ENCODE measurements around the gene TMEM120B. TPM values are rescaled to one million over a fixed set of nuclear protein-coding genes. Genes with fewer than 3 reads are reported as not detected.

Gene TMEM120B
- total RNA-seq, 1 donor from 2014 or later: 18.3 TPM

GRCh38 chr12:121773011-121773777 is 60.6 kb downstream of the TMEM120B start:
- H3K27me3 Mint-ChIP-seq (ENCODE audit: insufficient read depth): no peaks in the 10 kb centered on the region
- H3K4me1 Mint-ChIP-seq (ENCODE audit: low read depth): peaks cover 7% of the 10 kb centered on the region
- no peak overlapping the region for H3K4me3 Mint-ChIP-seq
- H3K9me3 Mint-ChIP-seq: no peaks in the 10 kb centered on the region
- H3K27ac Mint-ChIP-seq: no peak overlapping the region
- intact Hi-C loops (cut with micrococcal nuclease): loop anchor here (1.0 kb wide), 3 partner anchors 61 to 221 kb away; partner anchors contain the start of gene TMEM120B
- DNase-seq (ENCODE audit: low spot score): peak; percentile 71
- H3K36me3 Mint-ChIP-seq (ENCODE audit: low read depth): no peaks in the 10 kb centered on the region

- no peak for DNase-seq (ENCODE audit: low spot score)
- H3K36me3 Mint-ChIP-seq (ENCODE audit: low read depth): peaks cover 8% of the 10 kb centered on the region
- H3K27me3 Mint-ChIP-seq (ENCODE audit: insufficient read depth): no peaks in the 10 kb centered on the region
- peaks cover 7% of the 10 kb centered on the region for H3K4me1 Mint-ChIP-seq (ENCODE audit: low read depth)
- intact Hi-C loops (cut with micrococcal nuclease): no loop called here
- H3K4me3 Mint-ChIP-seq: no peak overlapping the region
- no peak overlapping the region for H3K27ac Mint-ChIP-seq
- H3K9me3 Mint-ChIP-seq: no peaks in the 10 kb centered on the region
Measured at GRCh38 chr12:121774968-121775474, 62.5 kb downstream of the TMEM120B start.

DNA sequence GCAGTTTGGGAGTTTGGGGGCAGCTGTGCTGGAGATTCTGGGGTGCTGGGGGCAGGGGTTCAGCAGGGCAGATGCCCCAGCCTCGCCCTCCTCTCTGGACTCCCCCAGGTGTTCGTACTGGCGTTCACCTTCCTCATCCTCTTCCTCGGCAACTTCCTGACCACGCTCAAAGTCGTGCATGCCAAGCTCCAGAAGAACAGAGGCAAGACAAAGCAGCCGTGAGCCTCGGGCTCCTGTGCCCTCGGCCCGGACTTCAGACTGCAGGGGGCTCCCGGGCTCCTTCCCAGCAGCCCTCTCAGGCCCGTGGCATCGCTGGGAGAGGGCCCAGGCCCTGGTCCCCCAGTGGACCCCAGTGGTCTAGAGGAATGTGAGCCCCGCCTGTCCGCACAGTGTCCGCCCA is 62.9 kb downstream of the TMEM120B start:
- Mint-ChIP-seq H3K4me1 (ENCODE audit: low read depth) (peaks cover 7% of the 10 kb centered on the region), H3K36me3 (ENCODE audit: low read depth) (peaks cover 10% of the 10 kb centered on the region), H3K4me3 (no peak overlapping the region), H3K27me3 (ENCODE audit: insufficient read depth) (no peaks in the 10 kb centered on the region), H3K9me3 (no peaks in the 10 kb centered on the region), H3K27ac (no peak overlapping the region)
- DNase-seq (ENCODE audit: low spot score): no peak
- intact Hi-C loops (cut with micrococcal nuclease): no loop called here

- intact Hi-C loops (cut with micrococcal nuclease): loop anchor here (1.0 kb wide), 3 partner anchors 18 to 112 kb away; partner anchors contain the start of gene PSMD9
- H3K36me3 Mint-ChIP-seq (ENCODE audit: low read depth): peaks cover 10% of the 10 kb centered on the region
- no peak overlapping the region for H3K4me3 Mint-ChIP-seq
- no peaks in the 10 kb centered on the region for H3K9me3 Mint-ChIP-seq
- peak; percentile 79 for DNase-seq (ENCODE audit: low spot score)
- H3K4me1 Mint-ChIP-seq (ENCODE audit: low read depth): peaks cover 11% of the 10 kb centered on the region
- H3K27me3 Mint-ChIP-seq (ENCODE audit: insufficient read depth): no peaks in the 10 kb centered on the region
- H3K27ac Mint-ChIP-seq: no peak overlapping the region
Measured at GRCh38 chr12:121776190-121777098, 63.9 kb downstream of the TMEM120B start.

- Mint-ChIP-seq H3K36me3 (ENCODE audit: low read depth) (peaks cover 18% of the 10 kb centered on the region), H3K9me3 (no peaks in the 10 kb centered on the region), H3K27ac (peak overlapping the region; percentile 47), H3K4me3 (no peak overlapping the region), H3K27me3 (ENCODE audit: insufficient read depth) (no peaks in the 10 kb centered on the region), H3K4me1 (ENCODE audit: low read depth) (peaks cover 26% of the 10 kb centered on the region)
- intact Hi-C loops (cut with micrococcal nuclease): no loop called here
- no peak for DNase-seq (ENCODE audit: low spot score)
Measured at GRCh38 chr12:121778567-121779421, 66.2 kb downstream of the TMEM120B start.

DNA sequence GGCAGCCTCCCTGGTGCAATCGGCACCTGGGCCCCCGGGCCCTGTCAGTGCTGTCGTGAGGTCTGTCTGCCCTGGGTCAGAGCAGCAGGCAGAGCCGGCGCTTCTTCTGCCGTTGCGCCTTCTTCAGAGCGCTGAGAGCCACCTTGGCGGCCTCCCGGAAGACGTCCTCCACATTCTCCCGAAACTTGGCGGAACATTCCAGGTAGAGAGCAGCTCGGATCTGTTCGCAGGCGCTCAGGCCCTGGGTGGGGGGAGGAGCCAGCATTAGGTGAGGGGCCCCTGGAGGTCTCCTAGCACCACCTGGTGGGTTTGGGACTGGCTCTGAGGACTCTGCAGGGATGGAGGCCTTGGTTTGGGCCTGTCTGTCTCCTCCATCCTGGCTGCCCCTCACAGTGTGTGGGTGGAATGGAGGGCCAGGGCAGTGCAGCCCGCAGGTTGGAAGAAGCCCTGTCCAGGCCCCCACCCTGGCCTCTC is 66.9 kb downstream of the TMEM120B start:
- H3K27ac Mint-ChIP-seq: no peak overlapping the region
- intact Hi-C loops (cut with micrococcal nuclease): no loop called here

GRCh38 chr12:121780429-121780828 is 67.9 kb downstream of the TMEM120B start:
- no peak for DNase-seq (ENCODE audit: low spot score)
- no peak overlapping the region for H3K4me3 Mint-ChIP-seq
- H3K9me3 Mint-ChIP-seq: no peaks in the 10 kb centered on the region
- peaks cover 38% of the 10 kb centered on the region for H3K4me1 Mint-ChIP-seq (ENCODE audit: low read depth)
- peak overlapping the region; percentile 52 for H3K27ac Mint-ChIP-seq
- intact Hi-C loops (cut with micrococcal nuclease): loop anchor here (5.0 kb wide), 1 partner anchor 1093 kb away; the partner anchor contains the start of gene MLEC
- H3K36me3 Mint-ChIP-seq (ENCODE audit: low read depth): peaks cover 24% of the 10 kb centered on the region
- H3K27me3 Mint-ChIP-seq (ENCODE audit: insufficient read depth): no peaks in the 10 kb centered on the region

More for the DNA sequence above, 66.9 kb downstream of the TMEM120B start:
- H3K4me3 Mint-ChIP-seq: no peak overlapping the region
- no peaks in the 10 kb centered on the region for H3K27me3 Mint-ChIP-seq (ENCODE audit: insufficient read depth)
- H3K36me3 Mint-ChIP-seq (ENCODE audit: low read depth): peaks cover 20% of the 10 kb centered on the region
- peaks cover 30% of the 10 kb centered on the region for H3K4me1 Mint-ChIP-seq (ENCODE audit: low read depth)
- H3K9me3 Mint-ChIP-seq: no peaks in the 10 kb centered on the region
- no peak for DNase-seq (ENCODE audit: low spot score)

- Mint-ChIP-seq H3K27ac (peak overlapping the region; percentile 92), H3K36me3 (ENCODE audit: low read depth) (peaks cover 26% of the 10 kb centered on the region), H3K9me3 (no peaks in the 10 kb centered on the region), H3K4me1 (ENCODE audit: low read depth) (peaks cover 42% of the 10 kb centered on the region), H3K4me3 (peak overlapping the region; percentile 59), H3K27me3 (ENCODE audit: insufficient read depth) (no peaks in the 10 kb centered on the region)
- no peak for DNase-seq (ENCODE audit: low spot score)
- intact Hi-C loops (cut with micrococcal nuclease): loop anchor here (5.0 kb wide), 1 partner anchor 1094 kb away; the partner anchor contains the start of gene MLEC
Measured at GRCh38 chr12:121781484-121781997, 69.0 kb downstream of the TMEM120B start.

GRCh38 chr12:121781998-121782979 is 69.7 kb downstream of the TMEM120B start:
- DNase-seq (ENCODE audit: low spot score): peak; percentile 42
- Mint-ChIP-seq H3K9me3 (no peaks in the 10 kb centered on the region), H3K4me3 (peak overlapping the region; percentile 59), H3K27me3 (ENCODE audit: insufficient read depth) (no peaks in the 10 kb centered on the region), H3K36me3 (ENCODE audit: low read depth) (peaks cover 27% of the 10 kb centered on the region), H3K27ac (peak overlapping the region; percentile 92), H3K4me1 (ENCODE audit: low read depth) (peaks cover 49% of the 10 kb centered on the region)
- intact Hi-C loops (cut with micrococcal nuclease): loop anchor here (1.0 to 5.0 kb wide), 2 partner anchors 11 to 1095 kb away; partner anchors contain the start of genes MLEC and RHOF

DNA sequence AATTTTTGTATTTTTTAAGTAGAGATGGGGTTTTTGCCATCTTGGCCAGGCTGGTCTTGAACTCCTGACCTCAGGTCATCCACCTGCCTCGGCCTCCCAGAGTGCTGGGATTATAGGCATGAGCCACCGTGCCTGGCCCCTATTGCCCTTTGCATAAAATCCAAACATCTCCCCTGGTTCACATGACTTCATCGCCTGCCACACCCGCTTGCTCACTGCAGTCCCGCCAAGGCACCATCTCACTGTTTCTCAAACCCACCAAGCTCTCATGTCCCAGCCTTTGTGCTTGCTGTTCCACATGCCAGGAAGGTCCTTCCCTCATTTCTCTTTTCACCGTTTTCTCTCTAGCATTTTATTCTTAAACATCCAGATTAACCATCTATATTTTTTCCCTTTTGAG is 71.2 kb downstream of the TMEM120B start:
- Mint-ChIP-seq H3K27me3 (ENCODE audit: insufficient read depth) (no peaks in the 10 kb centered on the region), H3K27ac (peak overlapping the region; percentile 69), H3K4me1 (ENCODE audit: low read depth) (peaks cover 64% of the 10 kb centered on the region), H3K9me3 (no peaks in the 10 kb centered on the region), H3K4me3 (no peak overlapping the region), H3K36me3 (ENCODE audit: low read depth) (peaks cover 25% of the 10 kb centered on the region)
- intact Hi-C loops (cut with micrococcal nuclease): loop anchor here (5.0 kb wide), 1 partner anchor 1096 kb away; the partner anchor contains the start of gene MLEC
- no peak for DNase-seq (ENCODE audit: low spot score)

DNA sequence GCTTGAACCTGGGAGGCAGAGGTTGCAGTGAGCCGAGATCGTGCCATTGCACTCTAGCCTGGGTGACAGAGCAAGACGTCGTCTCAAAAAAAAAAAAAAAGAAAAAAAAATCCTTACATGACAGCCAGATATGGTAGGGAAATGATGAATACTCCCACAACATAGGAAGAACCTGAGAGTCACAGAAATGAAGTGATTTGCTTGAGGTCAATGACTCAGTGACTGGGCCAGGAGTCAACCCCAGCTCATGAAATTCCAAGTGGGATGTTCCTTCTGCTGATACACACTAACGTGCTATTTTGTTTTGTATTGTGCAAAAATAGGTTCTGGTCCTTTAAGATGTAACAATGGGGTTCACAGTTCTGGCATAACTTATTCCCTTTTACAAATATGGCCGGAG is 71.9 kb downstream of the TMEM120B start:
- Mint-ChIP-seq H3K4me1 (ENCODE audit: low read depth) (peaks cover 71% of the 10 kb centered on the region), H3K9me3 (no peaks in the 10 kb centered on the region), H3K27ac (peak overlapping the region; percentile 69), H3K4me3 (peak overlapping the region; percentile 76), H3K27me3 (ENCODE audit: insufficient read depth) (no peaks in the 10 kb centered on the region), H3K36me3 (ENCODE audit: low read depth) (peaks cover 21% of the 10 kb centered on the region)
- no peak for DNase-seq (ENCODE audit: low spot score)
- intact Hi-C loops (cut with micrococcal nuclease): loop anchor here (5.0 kb wide), 1 partner anchor 1097 kb away; the partner anchor contains the start of gene MLEC

Measured in activated T-helper 1 cell treated with anti-CD3 and anti-CD28 coated beads, Interleukin-12 subunit alpha, Interleukin-12 subunit beta, Interleukin-2, Interleukin-4 antibody, amounts not matched to agents 30 ng/mL and 10 ng/mL and 1 ng/mL, durations not matched to agents 14 hours and 24 hours and 36 hours (primary cell).